ENCODE results near the gene BPIFA3.
A peak's percentile ranks its signal among the peaks of the same experiment; 100 is the strongest.

DNA sequence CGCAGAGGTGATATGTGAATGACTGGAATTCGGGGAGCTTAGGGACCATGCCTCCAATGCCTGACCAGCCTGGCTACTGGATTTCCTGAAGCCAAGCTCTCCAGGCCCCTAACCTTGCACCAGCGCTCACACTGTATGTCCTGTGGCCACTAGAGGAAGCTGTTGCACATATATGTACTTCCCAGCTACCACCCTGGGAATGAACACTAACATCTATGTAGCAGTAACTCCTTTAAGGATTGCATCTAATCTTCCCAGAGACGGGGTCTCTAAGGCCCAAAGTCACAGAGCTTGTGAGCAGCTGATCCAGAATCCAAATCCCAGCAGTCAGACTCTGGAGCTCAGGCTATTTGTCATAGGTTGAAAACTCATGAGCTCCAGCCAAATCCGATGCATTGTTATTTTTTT, 45.5 kb downstream of the BPIFA3 start:
- TF ChIP-seq, protein P1, sequence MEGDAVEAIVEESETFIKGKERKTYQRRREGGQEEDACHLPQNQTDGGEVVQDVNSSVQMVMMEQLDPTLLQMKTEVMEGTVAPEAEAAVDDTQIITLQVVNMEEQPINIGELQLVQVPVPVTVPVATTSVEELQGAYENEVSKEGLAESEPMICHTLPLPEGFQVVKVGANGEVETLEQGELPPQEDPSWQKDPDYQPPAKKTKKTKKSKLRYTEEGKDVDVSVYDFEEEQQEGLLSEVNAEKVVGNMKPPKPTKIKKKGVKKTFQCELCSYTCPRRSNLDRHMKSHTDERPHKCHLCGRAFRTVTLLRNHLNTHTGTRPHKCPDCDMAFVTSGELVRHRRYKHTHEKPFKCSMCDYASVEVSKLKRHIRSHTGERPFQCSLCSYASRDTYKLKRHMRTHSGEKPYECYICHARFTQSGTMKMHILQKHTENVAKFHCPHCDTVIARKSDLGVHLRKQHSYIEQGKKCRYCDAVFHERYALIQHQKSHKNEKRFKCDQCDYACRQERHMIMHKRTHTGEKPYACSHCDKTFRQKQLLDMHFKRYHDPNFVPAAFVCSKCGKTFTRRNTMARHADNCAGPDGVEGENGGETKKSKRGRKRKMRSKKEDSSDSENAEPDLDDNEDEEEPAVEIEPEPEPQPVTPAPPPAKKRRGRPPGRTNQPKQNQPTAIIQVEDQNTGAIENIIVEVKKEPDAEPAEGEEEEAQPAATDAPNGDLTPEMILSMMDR (IDR thresholded peaks at IDR 0.05 in 2 of 3, conservative IDR thresholded peaks at IDR 0.05 in 1 of 3; ENCODE audit: borderline replicate concordance in 1 of 3, insufficient read depth in 1 of 3, low read depth in 2 of 3, low read length in 2 of 3) = peak; percentile 72 to 83 (median 82)
- TF ChIP-seq EZH2phosphoT487 (IDR thresholded peaks at IDR 0.05; ENCODE audit: borderline replicate concordance) (no peak), TCF7L2 (IDR thresholded peaks at IDR 0.05; ENCODE audit: borderline replicate concordance, extremely low read depth, insufficient read depth, insufficient read length) (no peak), FOSL1 (IDR thresholded peaks at IDR 0.05; ENCODE audit: low read depth) (no peak), YY1 (IDR thresholded peaks at IDR 0.05; ENCODE audit: extremely low read depth, insufficient replicate concordance, low read depth, low read length) (no peak), SIN3A (IDR thresholded peaks at IDR 0.05; ENCODE audit: low read depth) (no peak), RAD21 (IDR thresholded peaks at IDR 0.05; ENCODE audit: low read depth) (peak; percentile 72), POLR2A (IDR thresholded peaks at IDR 0.05; ENCODE audit: borderline replicate concordance, extremely low read depth, insufficient read depth, insufficient read length) (no peak), POLR2AphosphoS5 (IDR thresholded peaks at IDR 0.05; ENCODE audit: low read depth, low read length) (no peak)
- TF ChIP-seq, protein P2, sequence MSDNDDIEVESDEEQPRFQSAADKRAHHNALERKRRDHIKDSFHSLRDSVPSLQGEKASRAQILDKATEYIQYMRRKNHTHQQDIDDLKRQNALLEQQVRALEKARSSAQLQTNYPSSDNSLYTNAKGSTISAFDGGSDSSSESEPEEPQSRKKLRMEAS (IDR thresholded peaks at IDR 0.05) = no peak
- TF ChIP-seq, protein P3, sequence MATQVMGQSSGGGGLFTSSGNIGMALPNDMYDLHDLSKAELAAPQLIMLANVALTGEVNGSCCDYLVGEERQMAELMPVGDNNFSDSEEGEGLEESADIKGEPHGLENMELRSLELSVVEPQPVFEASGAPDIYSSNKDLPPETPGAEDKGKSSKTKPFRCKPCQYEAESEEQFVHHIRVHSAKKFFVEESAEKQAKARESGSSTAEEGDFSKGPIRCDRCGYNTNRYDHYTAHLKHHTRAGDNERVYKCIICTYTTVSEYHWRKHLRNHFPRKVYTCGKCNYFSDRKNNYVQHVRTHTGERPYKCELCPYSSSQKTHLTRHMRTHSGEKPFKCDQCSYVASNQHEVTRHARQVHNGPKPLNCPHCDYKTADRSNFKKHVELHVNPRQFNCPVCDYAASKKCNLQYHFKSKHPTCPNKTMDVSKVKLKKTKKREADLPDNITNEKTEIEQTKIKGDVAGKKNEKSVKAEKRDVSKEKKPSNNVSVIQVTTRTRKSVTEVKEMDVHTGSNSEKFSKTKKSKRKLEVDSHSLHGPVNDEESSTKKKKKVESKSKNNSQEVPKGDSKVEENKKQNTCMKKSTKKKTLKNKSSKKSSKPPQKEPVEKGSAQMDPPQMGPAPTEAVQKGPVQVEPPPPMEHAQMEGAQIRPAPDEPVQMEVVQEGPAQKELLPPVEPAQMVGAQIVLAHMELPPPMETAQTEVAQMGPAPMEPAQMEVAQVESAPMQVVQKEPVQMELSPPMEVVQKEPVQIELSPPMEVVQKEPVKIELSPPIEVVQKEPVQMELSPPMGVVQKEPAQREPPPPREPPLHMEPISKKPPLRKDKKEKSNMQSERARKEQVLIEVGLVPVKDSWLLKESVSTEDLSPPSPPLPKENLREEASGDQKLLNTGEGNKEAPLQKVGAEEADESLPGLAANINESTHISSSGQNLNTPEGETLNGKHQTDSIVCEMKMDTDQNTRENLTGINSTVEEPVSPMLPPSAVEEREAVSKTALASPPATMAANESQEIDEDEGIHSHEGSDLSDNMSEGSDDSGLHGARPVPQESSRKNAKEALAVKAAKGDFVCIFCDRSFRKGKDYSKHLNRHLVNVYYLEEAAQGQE (IDR thresholded peaks at IDR 0.05; ENCODE audit: low read depth) = no peak

Data from HCT116 (cell line).